ENCODE results near the gene RAB42. TPM values are rescaled to one million over a fixed set of nuclear protein-coding genes. Genes with fewer than 3 reads are reported as not detected.
A peak's percentile ranks its signal among the peaks of the same experiment; 100 is the strongest.
"Not testable (repeated sequence)": the region's sequence is repeated elsewhere in the genome, so short reads cannot be mapped to it uniquely, and the experiment has no call there.

RAB42 gene
- total RNA-seq, 1 experiment from 2014 or later, result 12.6 TPM

- TF ChIP-seq GTF2I (CRISPR knock-in tag; conservative IDR thresholded peaks at IDR 0.05) (no peak), RORB (CRISPR knock-in tag; IDR thresholded peaks at IDR 0.05) (no peak; the same call in 1 of the 2 replicates), ETV6 (CRISPR knock-in tag; IDR thresholded peaks at IDR 0.05) (peak; percentile 90), NFATC4 (CRISPR knock-in tag; IDR thresholded peaks at IDR 0.05) (peak; percentile 82; the same call in 1 of the 2 replicates), TEAD4 (CRISPR knock-in tag; IDR thresholded peaks at IDR 0.05) (peak; percentile 72), MXD4 (CRISPR knock-in tag; IDR thresholded peaks at IDR 0.05; ENCODE audit: borderline replicate concordance) (no peak)
Measured at GRCh38 chr1:28581531-28582247, 10.4 kb upstream of the RAB42 start (continued).

- Mint-ChIP-seq H3K9me3 (no peaks in the 10 kb centered on the region), H3K4me3 (peak overlapping the region; percentile 92), H3K27ac (peak overlapping the region; percentile 65; the same call in 1 of the 2 replicates), H3K36me3 (peaks cover 40% of the 10 kb centered on the region), H3K27me3 (ENCODE audit: low read depth) (no peaks in the 10 kb centered on the region), H3K4me1 (peaks cover 24% of the 10 kb centered on the region)
- ChIA-PET POLR2A (interaction anchor here (0.6 to 2.6 kb wide), 28 partner anchors 8 to 599 kb away, joined by 3 to 22 read pairs (median 6); partner anchors contain the start of genes ATP5IF1, MED18, OPRD1 and PHACTR4), CTCF (interaction anchor here (0.5 to 2.4 kb wide), 10 partner anchors 11 to 334 kb away, joined by 3 to 19 read pairs (median 3); partner anchors contain the start of genes TRNAU1AP and YTHDF2)
- ATAC-seq, result peak; percentile 1; the same call in 1 of the 2 replicates
- TF ChIP-seq ESRRA (CRISPR knock-in tag; IDR thresholded peaks at IDR 0.05; ENCODE audit: borderline replicate concordance) (no peak), ELF4 (CRISPR knock-in tag; IDR thresholded peaks at IDR 0.05; ENCODE audit: low read depth) (no peak)
- DNase-seq (ENCODE audit: low spot score), result no peak
Measured at GRCh38 chr1:28582248-28582615, 9.8 kb upstream of the RAB42 start.

DNA sequence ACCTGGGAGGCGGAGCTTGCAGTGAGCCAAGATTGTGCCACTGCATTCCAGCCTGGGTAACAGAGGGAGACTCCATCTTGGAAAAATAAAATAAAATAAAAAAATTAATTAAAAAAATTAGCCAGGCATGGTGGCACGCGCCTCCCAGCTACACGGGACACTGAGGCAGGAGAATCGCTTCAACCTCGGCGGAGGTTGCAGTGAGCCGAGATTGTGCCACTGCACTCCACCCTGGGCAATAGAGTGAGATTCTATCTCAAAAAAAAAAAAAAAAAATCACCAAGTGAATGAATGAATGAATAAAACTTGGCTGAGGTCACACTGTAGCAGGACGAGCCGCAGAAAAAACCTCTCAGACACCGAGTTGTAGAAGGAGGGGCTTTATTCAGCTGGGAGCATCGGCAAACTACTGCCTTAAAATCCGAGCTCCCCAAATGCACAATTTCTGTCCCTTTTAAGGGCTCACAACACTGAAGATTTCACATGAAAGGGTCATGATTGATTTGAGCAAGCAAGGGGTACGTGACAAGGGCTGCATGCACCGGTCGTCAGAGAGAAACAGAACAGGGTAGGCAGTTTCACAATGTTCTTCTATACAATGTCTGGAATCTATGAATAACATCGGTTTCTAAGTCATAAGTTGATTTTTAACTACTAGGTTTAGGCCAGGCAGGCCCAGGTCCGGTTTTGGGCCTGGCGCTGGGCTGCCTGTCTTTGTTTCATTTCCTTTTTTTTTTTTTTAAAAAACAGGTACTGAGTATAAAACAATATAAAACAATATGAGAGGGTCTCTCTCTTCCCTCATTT, 5.3 kb upstream of the RAB42 start:
- H3K9me3 Mint-ChIP-seq, CTCF ChIA-PET: not testable (repeated sequence)

DNA sequence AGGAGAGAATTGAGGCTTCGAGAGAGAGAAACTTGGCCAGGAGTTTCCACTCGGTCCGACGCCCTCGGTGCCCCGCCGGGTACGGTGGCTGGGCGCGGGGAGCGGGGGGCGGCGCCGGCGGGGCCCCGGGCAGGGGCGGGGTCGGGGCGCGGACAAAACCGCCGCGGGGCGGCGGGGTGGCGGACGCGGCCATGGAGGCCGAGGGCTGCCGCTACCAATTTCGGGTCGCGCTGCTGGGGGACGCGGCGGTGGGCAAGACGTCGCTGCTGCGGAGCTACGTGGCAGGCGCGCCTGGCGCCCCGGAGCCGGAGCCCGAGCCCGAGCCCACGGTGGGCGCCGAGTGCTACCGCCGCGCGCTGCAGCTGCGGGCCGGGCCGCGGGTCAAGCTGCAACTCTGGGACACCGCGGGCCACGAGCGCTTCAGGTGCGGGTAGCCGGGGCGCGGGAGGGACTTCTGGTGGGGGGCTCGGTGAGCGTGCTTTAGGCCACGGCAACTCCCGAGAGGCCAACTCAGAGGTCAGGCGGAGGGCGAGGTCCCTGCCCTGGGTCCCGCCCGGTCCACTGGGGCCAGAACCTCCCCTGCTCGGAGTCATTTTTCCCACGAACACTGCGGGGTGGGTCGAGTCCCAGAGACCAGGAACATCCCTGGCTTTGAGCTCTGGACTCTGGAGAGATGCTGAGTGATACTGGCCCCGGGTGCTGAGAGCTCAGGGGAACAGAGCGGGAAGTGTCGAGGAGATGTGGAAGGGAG, 431 bp downstream of the RAB42 start:
- H3K4me3 Mint-ChIP-seq, result peak overlapping the region; percentile 82
- DNase-seq (ENCODE audit: low spot score), result peak; percentile 40
- H3K4me1 Mint-ChIP-seq, result peaks cover 43% of the 10 kb centered on the region
- CTCF ChIA-PET, result interaction anchor here (0.5 to 1.7 kb wide), 5 partner anchors 9 to 144 kb away, joined by 3 to 5 read pairs (median 3); partner anchors contain the start of gene YTHDF2
- H3K27ac Mint-ChIP-seq, result peak overlapping the region; percentile 70; the same call in 1 of the 2 replicates
- ATAC-seq, result peak; percentile 52
- H3K27me3 Mint-ChIP-seq (ENCODE audit: low read depth), result peaks cover 15% of the 10 kb centered on the region
- POLR2A ChIA-PET, result interaction anchor here (0.6 to 1.6 kb wide), 3 partner anchors 11 to 51 kb away, joined by 3 to 8 read pairs (median 4); partner anchors contain the start of gene TAF12
- H3K9me3 Mint-ChIP-seq, result no peaks in the 10 kb centered on the region
- no peaks in the 10 kb centered on the region for H3K36me3 Mint-ChIP-seq
- no peak for TF ChIP-seq ELF4 (CRISPR knock-in tag; IDR thresholded peaks at IDR 0.05; ENCODE audit: low read depth)
- TF ChIP-seq IRF2 (CRISPR knock-in tag; IDR thresholded peaks at IDR 0.05; ENCODE audit: borderline replicate concordance, low read depth), result no peak
- TF ChIP-seq ZNF219 (CRISPR knock-in tag; IDR thresholded peaks at IDR 0.05; ENCODE audit: borderline replicate concordance), result 0 out of 2 replicates have a peak, but pooled peaks have one; percentile 61
- TF ChIP-seq FOXP1 (CRISPR knock-in tag; IDR thresholded peaks at IDR 0.05; ENCODE audit: borderline replicate concordance), result peak; percentile 22; the same call in 1 of the 2 replicates
- no peak for TF ChIP-seq PRRX2 (CRISPR knock-in tag; IDR thresholded peaks at IDR 0.05)
- peak; percentile 50 for TF ChIP-seq SP1 (CRISPR knock-in tag; conservative IDR thresholded peaks at IDR 0.05)
- no peak for TF ChIP-seq ZNF425 (CRISPR knock-in tag; conservative IDR thresholded peaks at IDR 0.05)
- TF ChIP-seq E2F5 (CRISPR knock-in tag; IDR thresholded peaks at IDR 0.05), result peak; percentile 57; the same call in 1 of the 2 replicates
- 0 out of 2 replicates have a peak, but pooled peaks have one; percentile 36 for TF ChIP-seq E2F1 (CRISPR knock-in tag; IDR thresholded peaks at IDR 0.05)
- no peak for TF ChIP-seq AFF4 (CRISPR knock-in tag; IDR thresholded peaks at IDR 0.05; ENCODE audit: borderline replicate concordance)

More for the DNA sequence above, 5.3 kb upstream of the RAB42 start:
- H3K27me3 Mint-ChIP-seq (ENCODE audit: low read depth); DNase-seq (ENCODE audit: low spot score); H3K4me3 Mint-ChIP-seq; POLR2A ChIA-PET; ATAC-seq; H3K36me3 Mint-ChIP-seq; H3K27ac Mint-ChIP-seq: not testable (repeated sequence)
- peaks cover 17% of the 10 kb centered on the region for H3K4me1 Mint-ChIP-seq

Measured in WTC11 (cell line).